HG03575 (cell line): ENCODE measurements around the gene TNNC2.
"Not testable (repeated sequence)": the region's sequence is repeated elsewhere in the genome, so short reads cannot be mapped to it uniquely, and the experiment has no call there.

Source experiments
- ATAC-seq: cut with Tn5 transposase; IDR thresholded peaks from one replicate; pipeline ENCODE4 v1.9.1; 2021; ENCODE audit not compliant: unreplicated experiment, insufficient number of reproducible peaks, low FRiP score; ENCODE audit errors: extremely low read depth

TNNC2 gene

GRCh38 chr20:45827030-45827652 is at the start of gene TNNC2:
TNNC2 (minus strand) TSS chr20:45827312; CDS start chr20:45827248, 64 bp downstream.
- no peak for ATAC-seq

DNA sequence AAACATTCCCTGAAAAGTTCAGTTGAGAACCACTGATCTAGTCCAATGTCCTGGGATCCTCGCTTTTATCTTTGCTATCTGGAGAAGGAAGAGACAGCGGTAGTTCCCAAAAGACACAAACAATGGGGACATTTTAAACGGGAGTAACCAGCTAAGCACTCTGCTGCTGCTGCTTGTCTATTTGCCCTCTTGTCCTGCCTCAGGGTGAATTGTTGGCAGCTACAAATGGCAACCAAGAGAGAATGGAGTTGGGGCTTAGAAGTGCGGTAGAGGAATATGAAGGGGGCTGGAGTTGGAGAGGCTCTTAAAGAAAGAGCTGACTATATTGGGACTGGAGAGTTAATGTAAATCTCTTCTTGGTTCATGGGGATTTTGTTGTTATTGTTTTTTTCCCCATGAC is 47.5 kb upstream of the TNNC2 start:
- ATAC-seq, result no peak

- not testable (repeated sequence) for ATAC-seq
Measured at GRCh38 chr20:45874104-45874481, 47.0 kb upstream of the TNNC2 start.

DNA sequence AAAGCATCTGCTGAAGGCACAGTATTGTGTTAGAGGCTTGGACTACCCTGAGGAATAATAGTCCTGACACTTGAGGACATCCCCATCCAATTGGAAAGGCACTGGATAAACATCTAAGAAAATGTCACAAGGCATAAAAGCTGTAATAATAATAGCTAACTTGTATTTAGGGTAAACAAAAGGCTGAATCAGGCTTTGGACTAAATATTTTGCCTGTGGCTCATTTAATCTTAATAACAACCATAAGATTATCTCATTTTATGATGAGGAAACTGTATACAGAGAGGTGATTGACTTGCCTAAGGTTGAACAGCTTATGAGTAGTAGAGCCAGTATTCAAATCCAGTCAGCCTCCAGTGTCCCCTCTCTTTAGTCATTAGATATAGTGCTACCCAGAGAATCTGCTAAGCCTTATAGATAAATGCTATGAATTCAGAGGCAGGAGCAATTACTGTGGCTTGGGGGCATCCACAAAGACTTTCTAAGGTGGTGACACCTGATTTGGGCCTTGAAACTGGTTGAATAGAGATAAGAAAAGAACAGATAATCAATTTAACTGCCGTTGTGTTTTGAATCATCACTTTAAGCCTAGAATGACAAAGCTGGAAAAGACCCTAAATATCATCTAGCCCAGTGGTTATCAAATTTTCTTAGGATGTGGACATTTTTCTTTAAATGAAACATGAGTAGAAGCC is 46.4 kb upstream of the TNNC2 start:
- no peak for ATAC-seq

- ATAC-seq, result no peak
Measured at GRCh38 chr20:45872626-45873025, 45.5 kb upstream of the TNNC2 start.

GRCh38 chr20:45867819-45868176 is 40.7 kb upstream of the TNNC2 start:
- no peak for ATAC-seq

GRCh38 chr20:45867136-45867818 is 40.2 kb upstream of the TNNC2 start:
- ATAC-seq, result no peak

- ATAC-seq, result no peak
Measured at GRCh38 chr20:45866454-45866853, 39.3 kb upstream of the TNNC2 start.

- ATAC-seq, result no peak
Measured at GRCh38 chr20:45863543-45864470, 36.7 kb upstream of the TNNC2 start.

DNA sequence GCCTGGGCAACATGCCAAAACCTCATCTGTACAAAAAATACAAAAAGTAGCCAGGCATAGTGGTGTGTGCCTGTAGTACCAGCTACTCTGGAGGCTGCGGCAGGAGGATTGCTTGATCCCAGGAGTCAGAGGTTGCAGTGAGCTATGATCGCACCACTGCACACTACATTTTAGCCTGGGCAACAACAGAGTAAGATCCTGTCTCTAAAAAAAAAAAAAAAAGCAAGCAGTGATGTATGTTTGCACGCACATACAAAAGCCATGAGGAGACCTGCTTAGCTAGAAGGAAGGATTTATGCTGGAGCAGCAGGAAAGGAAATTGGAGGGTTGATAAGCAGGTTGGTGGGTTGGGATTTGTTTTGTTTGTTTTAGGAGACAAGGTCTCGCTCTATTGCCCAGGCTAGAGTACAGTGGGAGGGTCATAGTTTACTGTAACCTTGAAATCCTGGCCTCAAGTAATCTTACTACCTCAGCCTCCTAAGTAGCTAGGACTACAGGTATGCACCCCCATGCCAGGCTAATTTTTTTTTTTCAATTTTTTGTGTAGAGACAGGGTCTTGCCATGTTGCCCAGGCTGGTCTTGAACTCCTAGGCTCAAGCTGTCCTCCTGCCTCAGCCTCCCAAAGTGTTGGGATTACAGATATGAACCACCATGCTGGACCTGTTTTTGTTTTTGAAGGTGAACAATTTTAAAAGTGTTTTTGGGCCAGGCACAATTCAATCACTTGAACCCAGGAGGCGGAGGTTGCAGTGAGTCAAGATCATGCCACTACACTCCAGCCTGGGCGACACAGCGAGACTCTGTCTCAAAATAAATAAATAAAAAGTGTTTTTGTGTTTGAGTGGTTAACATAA is 34.3 kb upstream of the TNNC2 start:
- ATAC-seq, result no peak

- ATAC-seq, result no peak
Measured at GRCh38 chr20:45860560-45861220, 33.6 kb upstream of the TNNC2 start.

GRCh38 chr20:45859916-45860315 is 32.8 kb upstream of the TNNC2 start:
- no peak for ATAC-seq

GRCh38 chr20:45857882-45858216 is 30.7 kb upstream of the TNNC2 start:
- no peak for ATAC-seq

- peak; percentile 71 for ATAC-seq
Measured at GRCh38 chr20:45857114-45857881, 30.2 kb upstream of the TNNC2 start, which contains the start of the genes ACOT8 and ZSWIM3. ACOT8 (minus strand) TSS chr20:45857392; CDS start chr20:45857315, 77 bp downstream. ZSWIM3 (plus strand) TSS chr20:45857614; CDS start chr20:45857826, 212 bp downstream.

GRCh38 chr20:45853484-45853883 is 26.4 kb upstream of the TNNC2 start:
- no peak for ATAC-seq

- no peak for ATAC-seq
Measured at GRCh38 chr20:45852326-45852725, 25.2 kb upstream of the TNNC2 start.

- ATAC-seq, result no peak
Measured at GRCh38 chr20:45851501-45851900, 24.4 kb upstream of the TNNC2 start.
